ENCODE results near the gene HNRNPCL1. TPM values are rescaled to one million over a fixed set of nuclear protein-coding genes. Genes with fewer than 3 reads are reported as not detected.

Gene HNRNPCL1
- total RNA-seq, 1 experiment from 2014 or later, result not detected

Other genes with a start within 250 kb of the HNRNPCL1 start
- not detected in 2 replicates for gene DHRS3, start 230.5 kb downstream of the HNRNPCL1 start, total RNA-seq (2014; rRNA removed; shearing (Covaris generic))
- not detected in 2 replicates for gene AADACL4, start 204.6 kb downstream of the HNRNPCL1 start, total RNA-seq (2014; rRNA removed; shearing (Covaris generic))
- not detected in 2 replicates for gene AADACL3, start 132.6 kb downstream of the HNRNPCL1 start, total RNA-seq (2014; rRNA removed; shearing (Covaris generic))
- gene CFAP107, start 102.5 kb downstream of the HNRNPCL1 start, total RNA-seq (2014; rRNA removed; shearing (Covaris generic)), result not detected in 2 replicates
- gene PRAMEF12, start 75.0 kb downstream of the HNRNPCL1 start, total RNA-seq (2014; rRNA removed; shearing (Covaris generic)), result not detected in 2 replicates
- not detected in 2 replicates for gene PRAMEF1, start 57.3 kb downstream of the HNRNPCL1 start, total RNA-seq (2014; rRNA removed; shearing (Covaris generic))
- gene PRAMEF11, start 17.3 kb downstream of the HNRNPCL1 start, total RNA-seq (2014; rRNA removed; shearing (Covaris generic)), result not detected in 2 replicates
- gene PRAMEF2, start 8.4 kb upstream of the HNRNPCL1 start, total RNA-seq (2014; rRNA removed; shearing (Covaris generic)), result not detected in 2 replicates
- not detected in 2 replicates for gene PRAMEF4, start 37.5 kb upstream of the HNRNPCL1 start, total RNA-seq (2014; rRNA removed; shearing (Covaris generic))
- not detected in 2 replicates for gene PRAMEF10, start 49.5 kb upstream of the HNRNPCL1 start, total RNA-seq (2014; rRNA removed; shearing (Covaris generic))
- not detected in 2 replicates for gene PRAMEF7, start 67.9 kb upstream of the HNRNPCL1 start, total RNA-seq (2014; rRNA removed; shearing (Covaris generic))
- gene PRAMEF6, start 98.9 kb upstream of the HNRNPCL1 start, total RNA-seq (2014; rRNA removed; shearing (Covaris generic)), result not detected in 2 replicates
- gene PRAMEF27, start 207.9 kb upstream of the HNRNPCL1 start, total RNA-seq (2014; rRNA removed; shearing (Covaris generic)), result not detected in 2 replicates
- gene HNRNPCL3, start 212.0 kb upstream of the HNRNPCL1 start, total RNA-seq (2014; rRNA removed; shearing (Covaris generic)), result not detected in 2 replicates
- not detected in 2 replicates for gene PRAMEF25, start 222.1 kb upstream of the HNRNPCL1 start, total RNA-seq (2014; rRNA removed; shearing (Covaris generic))